ENCODE measurements around the gene IQSEC2.

The IQSEC2 gene

GRCh38 chrX:53223068-53223693 lies 58.2 kb downstream of the IQSEC2 start:
- Mint-ChIP-seq H3K4me1 (peaks cover 24% of the 10 kb centered on the region), H3K9me3 (peaks cover 2% of the 10 kb centered on the region)
- TF ChIP-seq CTCF (IDR thresholded peaks at IDR 0.05; ENCODE audit: unreplicated experiment in 3 of 3) = no peak

More at GRCh38 chrX:53223068-53223693, 58.2 kb downstream of the IQSEC2 start:
- Mint-ChIP-seq H3K36me3 (ENCODE audit: low read depth) (peaks cover 14% of the 10 kb centered on the region), H3K4me3 (peak overlapping the region; percentile 96 to 99 (median 98)), H3K27ac (peak overlapping the region; percentile 68 to 100 (median 99)), H3K27me3 (ENCODE audit: low read depth) (no peaks in the 10 kb centered on the region)

All from nephron (organoid).